ENCODE measurements around the gene CFAP221.
"Not testable (repeated sequence)": the region's sequence is repeated elsewhere in the genome, so short reads cannot be mapped to it uniquely, and the experiment has no call there.

The CFAP221 gene

GRCh38 chr2:119592436-119592835, 48.2 kb downstream of the CFAP221 start:
- no peak for DNase-seq

- DNase-seq = no peak
Measured at GRCh38 chr2:119596638-119597037, 52.4 kb downstream of the CFAP221 start.

- no peak for DNase-seq
Measured at GRCh38 chr2:119598596-119599263, 54.5 kb downstream of the CFAP221 start.

- no peak for DNase-seq
Measured at GRCh38 chr2:119599384-119599783, 55.1 kb downstream of the CFAP221 start.

- no peak for DNase-seq
Measured at GRCh38 chr2:119605096-119605495, 60.8 kb downstream of the CFAP221 start.

GRCh38 chr2:119606674-119607073, 62.4 kb downstream of the CFAP221 start:
- no peak for DNase-seq

- no peak for DNase-seq
Measured at GRCh38 chr2:119608553-119608952, 64.3 kb downstream of the CFAP221 start.

- DNase-seq = no peak
Measured at GRCh38 chr2:119609337-119609736, 65.1 kb downstream of the CFAP221 start.

- not testable (repeated sequence) for DNase-seq
Measured at GRCh38 chr2:119614140-119614539, 69.9 kb downstream of the CFAP221 start.

GRCh38 chr2:119616421-119616820, 72.2 kb downstream of the CFAP221 start:
- DNase-seq = no peak

- no peak for DNase-seq
Measured at GRCh38 chr2:119617455-119617854, 73.2 kb downstream of the CFAP221 start.

GRCh38 chr2:119618725-119619124, 74.5 kb downstream of the CFAP221 start:
- not testable (repeated sequence) for DNase-seq

- DNase-seq = no peak
Measured at GRCh38 chr2:119625226-119625625, 81.0 kb downstream of the CFAP221 start.

GRCh38 chr2:119629323-119629825, 85.1 kb downstream of the CFAP221 start:
- no peak for DNase-seq

GRCh38 chr2:119630121-119630520, 85.9 kb downstream of the CFAP221 start:
- no peak for DNase-seq

GRCh38 chr2:119637371-119637770, 93.1 kb downstream of the CFAP221 start:
- no peak for DNase-seq

- no peak for DNase-seq
Measured at GRCh38 chr2:119638246-119638645, 94.0 kb downstream of the CFAP221 start.

GRCh38 chr2:119638685-119639554, 94.7 kb downstream of the CFAP221 start:
- DNase-seq = no peak

- DNase-seq = peak; percentile 73 to 80
Measured at GRCh38 chr2:119641562-119642258, 97.5 kb downstream of the CFAP221 start.

- no peak for DNase-seq
Measured at GRCh38 chr2:119644186-119644585, 99.9 kb downstream of the CFAP221 start.

- DNase-seq = no peak
Measured at GRCh38 chr2:119645173-119645855, 101.1 kb downstream of the CFAP221 start.

- no peak for DNase-seq
Measured at GRCh38 chr2:119646149-119646548, 101.9 kb downstream of the CFAP221 start.
